HG03095 (cell line): ENCODE results near the gene KCNC1.
A peak's percentile ranks its signal among the peaks of the same experiment; 100 is the strongest.

Source experiments
- ATAC-seq: cut with Tn5 transposase; IDR thresholded peaks from one replicate; pipeline ENCODE4 v1.9.1; 2021; ENCODE audit warnings: moderate library complexity; ENCODE audit not compliant: unreplicated experiment

KCNC1 gene

DNA sequence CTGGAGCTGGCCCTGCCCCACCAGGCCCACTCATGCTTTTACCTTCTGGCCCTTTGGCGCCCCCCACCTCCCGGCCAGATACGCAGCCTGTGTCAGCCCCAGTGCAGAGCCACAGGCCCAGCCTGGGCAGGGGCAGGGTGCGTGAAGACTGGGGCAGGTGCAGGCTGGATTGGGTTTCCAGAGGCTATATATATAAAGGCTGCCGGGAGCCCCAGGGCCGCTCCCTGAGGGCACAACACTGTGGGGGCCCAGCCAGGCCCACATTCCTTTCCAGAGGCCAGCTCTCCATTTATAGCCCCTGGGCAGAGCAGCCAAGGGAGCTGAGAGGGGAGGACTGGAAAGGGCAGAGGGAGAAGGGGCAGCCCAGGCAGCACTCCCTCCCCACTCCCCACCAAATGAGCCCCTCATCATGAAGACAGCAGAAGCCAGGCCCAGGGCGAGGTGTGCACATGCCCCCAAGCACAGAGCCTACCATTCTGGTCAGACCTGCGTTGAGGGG lies 20.2 kb upstream of the KCNC1 start:
- no peak for ATAC-seq

DNA sequence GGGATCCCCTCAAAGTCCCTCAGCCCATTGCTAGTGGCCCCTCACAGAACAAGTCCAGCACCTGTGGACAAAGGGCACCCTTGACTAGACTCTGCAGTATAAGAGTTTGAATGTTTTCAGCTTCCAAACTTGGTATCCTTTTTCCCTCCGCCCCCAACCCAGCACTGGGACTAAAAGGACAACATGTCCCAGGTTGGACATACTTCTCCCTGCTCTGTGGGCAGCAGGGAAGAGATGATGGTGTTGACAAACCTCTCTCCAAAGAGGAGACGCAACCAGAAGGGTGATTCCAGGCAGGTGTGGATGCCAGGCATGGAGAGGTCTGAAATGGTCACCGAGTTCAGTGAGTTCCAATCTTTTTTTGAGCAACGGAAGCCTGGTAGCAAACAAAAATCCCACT lies 19.7 kb upstream of the KCNC1 start:
- no peak for ATAC-seq

DNA sequence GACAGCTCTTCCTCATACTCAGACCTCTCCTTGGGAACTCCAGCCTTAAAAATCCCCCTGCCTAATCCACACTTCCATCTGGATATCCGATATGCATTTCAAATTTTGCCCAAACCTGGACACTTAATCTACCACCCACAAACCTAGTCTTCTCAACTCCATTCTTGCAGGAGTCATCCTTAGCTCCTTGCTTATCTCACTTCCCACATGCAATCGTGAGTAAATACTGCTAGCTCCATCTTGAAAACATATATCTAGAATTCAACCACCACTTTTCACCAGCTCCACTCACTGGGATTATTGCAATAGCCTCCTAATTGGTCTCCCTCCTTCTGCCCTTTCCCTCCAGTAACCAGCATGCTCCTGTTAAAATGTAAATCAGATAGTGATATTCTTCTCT lies 17.8 kb upstream of the KCNC1 start:
- no peak for ATAC-seq

DNA sequence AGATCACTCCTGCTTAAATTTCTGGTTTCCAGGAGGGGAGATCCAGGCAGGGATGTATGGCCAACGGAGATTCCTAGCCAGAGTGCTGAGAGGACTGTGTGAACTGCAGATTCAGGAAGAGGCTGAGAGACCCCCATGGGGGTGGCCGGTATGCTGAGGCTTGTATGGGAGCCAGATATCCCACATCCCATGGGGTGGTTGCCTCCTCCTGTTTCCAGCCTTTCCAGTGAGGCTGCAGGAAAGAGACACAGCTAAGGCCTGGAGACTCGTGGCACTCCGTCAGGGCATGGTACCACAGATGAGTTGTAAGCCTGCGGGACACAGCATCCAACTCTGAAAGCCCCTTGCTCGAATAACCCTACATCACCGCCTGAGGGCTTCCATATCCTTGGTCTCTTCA lies 16.6 kb upstream of the KCNC1 start:
- ATAC-seq, result no peak

DNA sequence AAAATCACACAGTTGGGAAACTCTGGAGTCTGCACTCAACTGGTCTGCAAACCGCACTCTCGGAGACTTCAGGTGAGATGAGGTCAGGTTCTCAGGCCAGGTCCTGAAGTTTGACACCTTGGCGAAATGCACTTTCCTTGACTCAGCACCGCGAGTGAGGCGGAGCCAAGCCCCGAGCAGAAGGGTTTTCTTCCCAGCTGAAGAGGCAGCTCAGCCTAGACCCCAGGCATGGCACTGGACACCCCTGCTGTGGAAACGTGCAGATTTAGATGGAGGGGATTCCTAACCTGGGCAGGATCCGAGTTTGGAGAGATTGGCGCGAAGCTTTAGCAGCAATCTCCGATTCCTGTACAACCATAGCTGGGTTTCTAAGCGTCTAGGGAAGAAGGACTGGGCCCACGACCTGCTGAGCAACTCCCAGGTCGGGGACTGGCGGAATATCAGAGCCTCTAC lies 16.0 kb upstream of the KCNC1 start:
- no peak for ATAC-seq

DNA sequence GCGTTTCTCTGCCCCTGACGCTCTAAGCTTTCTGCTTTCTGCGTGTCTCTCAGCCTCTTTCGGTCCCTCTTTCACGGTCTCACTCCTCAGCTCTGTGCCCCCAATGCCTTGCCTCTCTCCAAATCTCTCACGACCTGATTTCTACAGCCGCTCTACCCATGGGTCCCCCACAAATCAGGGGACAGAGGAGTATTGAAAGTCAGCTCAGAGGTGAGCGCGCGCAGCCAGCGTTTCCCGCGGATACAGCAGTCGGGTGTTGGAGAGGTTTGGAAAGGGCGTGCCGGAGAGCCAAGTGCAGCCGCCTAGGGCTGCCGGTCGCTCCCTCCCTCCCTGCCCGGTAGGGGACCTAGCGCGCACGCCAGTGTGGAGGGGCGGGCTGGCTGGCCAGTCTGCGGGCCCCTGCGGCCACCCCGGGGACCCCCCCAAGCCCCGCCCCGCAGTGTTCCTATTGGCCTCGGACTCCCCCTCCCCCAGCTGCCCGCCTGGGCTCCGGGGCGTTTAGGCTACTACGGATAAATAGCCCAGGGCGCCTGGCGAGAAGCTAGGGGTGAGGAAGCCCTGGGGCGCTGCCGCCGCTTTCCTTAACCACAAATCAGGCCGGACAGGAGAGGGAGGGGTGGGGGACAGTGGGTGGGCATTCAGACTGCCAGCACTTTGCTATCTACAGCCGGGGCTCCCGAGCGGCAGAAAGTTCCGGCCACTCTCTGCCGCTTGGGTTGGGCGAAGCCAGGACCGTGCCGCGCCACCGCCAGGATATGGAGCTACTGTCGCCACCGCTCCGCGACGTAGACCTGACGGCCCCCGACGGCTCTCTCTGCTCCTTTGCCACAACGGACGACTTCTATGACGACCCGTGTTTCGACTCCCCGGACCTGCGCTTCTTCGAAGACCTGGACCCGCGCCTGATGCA lies 15.3 kb upstream of the KCNC1 start, which contains the start of gene MYOD1:
Gene MYOD1, plus strand, starts transcription at position 544 of the 910 bp plus-strand sequence. Its CDS starts 212 bp downstream, at position 756.
- ATAC-seq, result no peak

DNA sequence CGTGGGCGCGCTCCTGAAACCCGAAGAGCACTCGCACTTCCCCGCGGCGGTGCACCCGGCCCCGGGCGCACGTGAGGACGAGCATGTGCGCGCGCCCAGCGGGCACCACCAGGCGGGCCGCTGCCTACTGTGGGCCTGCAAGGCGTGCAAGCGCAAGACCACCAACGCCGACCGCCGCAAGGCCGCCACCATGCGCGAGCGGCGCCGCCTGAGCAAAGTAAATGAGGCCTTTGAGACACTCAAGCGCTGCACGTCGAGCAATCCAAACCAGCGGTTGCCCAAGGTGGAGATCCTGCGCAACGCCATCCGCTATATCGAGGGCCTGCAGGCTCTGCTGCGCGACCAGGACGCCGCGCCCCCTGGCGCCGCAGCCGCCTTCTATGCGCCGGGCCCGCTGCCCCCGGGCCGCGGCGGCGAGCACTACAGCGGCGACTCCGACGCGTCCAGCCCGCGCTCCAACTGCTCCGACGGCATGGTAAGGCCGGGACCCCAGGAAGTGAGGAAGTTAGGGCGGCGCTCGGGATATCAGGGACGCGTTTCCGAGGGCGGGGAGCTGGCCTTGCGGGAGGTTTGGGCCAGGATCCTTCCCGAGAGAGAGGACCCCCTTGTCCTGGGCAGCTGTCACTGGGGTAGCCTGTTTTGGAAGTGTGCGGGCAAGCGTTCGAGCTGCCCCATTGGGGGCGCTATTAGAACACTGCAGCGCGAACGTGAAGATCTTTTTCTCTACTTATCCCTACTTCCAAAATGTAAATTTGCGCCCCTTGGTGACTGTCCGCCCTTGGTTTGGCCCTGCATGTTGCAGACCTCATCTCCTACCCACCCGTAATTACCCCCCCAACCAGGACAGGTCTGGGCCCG lies 14.4 kb upstream of the KCNC1 start:
- no peak for ATAC-seq

DNA sequence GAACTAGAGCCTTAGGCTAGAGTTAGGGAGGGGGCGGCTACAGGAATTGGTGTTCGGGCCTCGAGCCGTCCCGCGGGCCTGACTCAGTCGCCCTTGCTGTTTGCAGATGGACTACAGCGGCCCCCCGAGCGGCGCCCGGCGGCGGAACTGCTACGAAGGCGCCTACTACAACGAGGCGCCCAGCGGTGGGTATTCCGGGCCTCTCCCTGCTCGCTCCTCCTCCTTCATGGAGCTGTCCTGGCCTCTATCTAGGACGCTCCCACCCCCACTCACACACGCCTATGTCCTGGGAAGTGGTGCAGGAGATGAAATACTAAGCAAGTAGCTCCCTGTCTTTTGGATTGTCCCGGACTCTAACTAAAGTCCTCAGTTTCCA lies 13.8 kb upstream of the KCNC1 start:
- no peak for ATAC-seq

DNA sequence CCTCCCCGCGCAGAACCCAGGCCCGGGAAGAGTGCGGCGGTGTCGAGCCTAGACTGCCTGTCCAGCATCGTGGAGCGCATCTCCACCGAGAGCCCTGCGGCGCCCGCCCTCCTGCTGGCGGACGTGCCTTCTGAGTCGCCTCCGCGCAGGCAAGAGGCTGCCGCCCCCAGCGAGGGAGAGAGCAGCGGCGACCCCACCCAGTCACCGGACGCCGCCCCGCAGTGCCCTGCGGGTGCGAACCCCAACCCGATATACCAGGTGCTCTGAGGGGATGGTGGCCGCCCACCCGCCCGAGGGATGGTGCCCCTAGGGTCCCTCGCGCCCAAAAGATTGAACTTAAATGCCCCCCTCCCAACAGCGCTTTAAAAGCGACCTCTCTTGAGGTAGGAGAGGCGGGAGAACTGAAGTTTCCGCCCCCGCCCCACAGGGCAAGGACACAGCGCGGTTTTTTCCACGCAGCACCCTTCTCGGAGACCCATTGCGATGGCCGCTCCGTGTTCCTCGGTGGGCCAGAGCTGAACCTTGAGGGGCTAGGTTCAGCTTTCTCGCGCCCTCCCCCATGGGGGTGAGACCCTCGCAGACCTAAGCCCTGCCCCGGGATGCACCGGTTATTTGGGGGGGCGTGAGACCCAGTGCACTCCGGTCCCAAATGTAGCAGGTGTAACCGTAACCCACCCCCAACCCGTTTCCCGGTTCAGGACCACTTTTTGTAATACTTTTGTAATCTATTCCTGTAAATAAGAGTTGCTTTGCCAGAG lies 13.2 kb upstream of the KCNC1 start:
- no peak for ATAC-seq

DNA sequence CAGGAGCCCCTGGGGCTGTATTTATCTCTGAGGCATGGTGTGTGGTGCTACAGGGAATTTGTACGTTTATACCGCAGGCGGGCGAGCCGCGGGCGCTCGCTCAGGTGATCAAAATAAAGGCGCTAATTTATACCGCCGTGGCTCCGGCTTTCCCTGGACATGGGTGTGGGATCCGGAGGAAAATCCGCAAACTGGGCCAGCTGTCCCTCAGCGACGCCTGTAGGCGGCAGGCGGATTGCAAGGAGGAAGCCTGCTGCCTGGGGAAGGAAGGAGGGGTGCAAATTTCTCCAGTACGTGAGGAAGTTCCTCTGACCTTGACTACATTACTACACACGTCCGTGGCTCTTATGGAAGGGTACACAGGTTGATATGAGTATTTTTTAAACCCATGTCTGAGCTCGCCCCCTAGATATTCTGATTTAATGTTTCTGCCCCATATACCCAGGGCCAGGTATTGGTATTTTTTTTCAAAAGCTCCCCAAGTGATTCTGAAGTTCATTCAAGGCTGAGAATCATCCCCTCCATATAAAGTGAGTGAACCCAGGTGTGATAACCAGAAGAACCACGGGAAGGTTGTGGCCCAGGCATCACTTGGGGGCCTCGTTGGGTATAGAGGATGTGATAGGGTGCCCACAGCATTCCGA lies 12.5 kb upstream of the KCNC1 start:
- no peak for ATAC-seq

DNA sequence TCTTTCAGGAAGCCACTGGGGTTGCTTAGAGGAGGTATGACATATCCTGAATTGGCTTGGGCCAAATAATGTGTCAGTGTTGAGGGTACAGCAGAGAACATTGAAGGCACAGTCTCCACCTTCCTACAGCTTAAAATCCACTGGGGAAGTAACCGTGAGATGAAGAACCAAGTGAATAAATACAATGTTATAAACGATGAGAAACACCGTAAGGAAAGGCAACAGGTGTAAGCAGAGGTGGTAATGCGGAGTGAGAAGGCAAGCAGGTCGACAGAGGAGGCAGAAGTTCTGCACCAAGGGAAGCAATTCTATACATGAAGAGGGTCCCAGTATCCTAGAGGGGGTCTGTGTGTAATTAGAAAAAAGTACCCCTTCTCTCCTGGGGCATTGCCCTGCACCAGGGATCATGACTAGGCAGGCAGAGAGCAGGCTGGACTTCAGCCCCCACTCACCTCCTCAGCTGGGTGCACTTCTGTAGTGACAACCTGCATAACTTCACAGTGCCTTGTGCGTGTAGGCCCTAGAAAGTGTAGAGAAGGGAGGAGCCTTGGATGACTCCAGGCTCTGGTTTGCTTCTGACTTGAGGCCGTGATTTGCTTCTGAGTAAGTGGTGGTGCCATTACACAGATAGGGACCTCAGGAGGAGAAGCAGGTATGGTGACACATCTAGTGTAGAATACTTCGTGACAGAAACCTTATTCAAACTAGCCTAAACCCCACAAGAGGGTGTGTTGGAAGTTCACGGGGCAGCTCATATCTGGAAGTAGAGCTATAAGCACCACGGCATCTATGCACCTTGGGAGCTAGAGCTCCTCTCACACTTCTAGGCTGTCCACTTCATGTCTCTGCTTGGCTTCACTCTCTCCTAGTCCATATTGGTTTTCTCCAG lies 10.3 kb upstream of the KCNC1 start:
- no peak for ATAC-seq

DNA sequence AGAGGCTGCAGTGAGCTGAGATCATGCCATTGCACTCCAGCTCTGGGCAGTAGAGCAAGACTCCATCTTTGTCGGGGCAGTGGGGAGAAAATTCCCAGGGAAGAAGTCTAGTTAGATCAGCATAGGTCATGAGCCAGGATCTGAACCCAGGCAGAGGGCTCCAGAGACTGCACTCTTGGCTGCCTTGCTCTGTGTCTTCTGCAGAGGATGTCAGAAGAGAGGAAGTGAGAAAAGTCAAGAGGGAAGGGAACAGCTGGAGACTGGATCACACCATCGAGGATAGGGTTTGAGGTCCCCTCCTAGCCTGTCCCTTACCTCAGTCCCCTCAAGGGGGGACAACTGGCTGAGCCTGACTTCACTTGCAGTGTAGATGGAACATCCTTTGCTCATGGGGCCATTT lies 9.4 kb upstream of the KCNC1 start:
- ATAC-seq, result no peak

DNA sequence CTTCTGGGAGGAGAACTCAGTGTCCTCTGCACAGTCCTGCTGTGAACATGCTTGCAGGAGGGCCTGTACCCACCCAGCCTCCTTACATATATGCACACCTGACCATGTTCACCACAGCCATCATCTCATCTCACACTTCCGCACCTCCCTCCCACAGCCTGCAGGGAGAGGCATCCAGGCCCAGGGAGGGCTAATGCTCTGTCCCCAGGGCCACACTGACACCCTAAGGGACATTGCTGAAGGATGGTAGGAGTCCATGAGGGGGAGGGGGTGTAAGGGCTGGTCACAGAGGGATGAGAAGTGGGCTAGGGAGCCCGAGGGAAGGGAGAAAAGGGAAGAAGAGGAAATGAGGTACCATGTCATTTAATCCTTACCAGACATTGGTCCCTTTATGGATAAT lies 4.4 kb upstream of the KCNC1 start:
- ATAC-seq, result no peak

DNA sequence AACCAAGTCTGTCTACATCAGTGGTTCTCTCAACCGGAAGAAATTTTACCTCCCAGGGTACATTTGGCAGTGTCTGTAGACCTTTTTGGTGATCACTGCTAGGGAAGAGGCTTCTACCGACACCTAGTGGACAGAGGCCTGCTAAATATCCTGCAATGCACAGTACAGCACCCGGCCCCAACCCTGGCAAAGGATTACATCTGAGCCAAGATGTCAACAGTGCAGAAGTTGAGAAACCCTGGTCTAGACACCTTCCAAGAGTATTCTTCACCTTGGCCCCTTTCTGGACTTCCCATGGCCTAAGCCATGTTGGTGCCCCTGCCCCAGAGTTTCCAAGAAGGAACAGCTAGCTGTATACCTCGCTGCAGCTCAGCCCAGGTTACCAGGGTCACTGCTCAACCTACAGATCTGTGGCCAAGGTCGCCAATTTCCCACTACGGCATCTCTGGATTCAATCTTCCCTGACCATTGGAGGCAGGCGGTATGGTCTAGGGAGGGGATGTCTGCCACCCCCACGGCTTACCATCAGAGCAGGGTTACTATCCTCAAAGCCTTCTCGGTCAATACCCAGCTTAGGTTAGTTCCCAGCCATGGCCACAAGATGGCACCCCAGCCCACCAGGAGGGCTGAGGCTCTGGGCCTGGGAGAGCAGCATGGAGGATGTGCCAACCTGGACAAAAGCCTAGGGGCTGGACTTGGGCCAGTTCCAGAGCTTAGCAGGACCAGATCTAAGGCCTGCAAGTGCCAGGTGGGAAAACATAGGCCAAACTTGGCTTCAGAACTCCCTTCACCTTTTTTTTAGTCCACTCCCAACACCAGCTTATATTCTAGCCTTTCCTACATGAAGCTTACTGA lies 3.7 kb upstream of the KCNC1 start:
- peak; percentile 71 for ATAC-seq

DNA sequence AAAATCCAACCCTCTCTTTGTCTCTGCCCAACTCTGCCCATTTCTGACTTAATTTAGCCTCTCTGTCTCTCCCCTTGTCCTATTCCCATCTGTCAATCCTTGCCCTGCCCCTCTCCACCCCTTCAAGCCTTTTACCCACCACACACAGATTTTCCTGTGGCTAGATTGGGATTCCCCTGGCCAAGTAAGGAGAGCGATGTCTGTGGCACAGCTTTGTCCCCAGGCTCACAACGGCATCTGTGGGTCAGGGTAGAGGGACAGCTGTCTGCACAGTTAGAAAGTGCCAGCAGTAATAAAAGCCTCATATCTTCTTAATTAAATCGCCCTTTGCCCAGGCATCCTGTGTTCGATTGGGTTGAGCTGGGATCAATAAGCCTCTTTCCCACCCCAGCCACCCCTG lies 1.3 kb upstream of the KCNC1 start:
- ATAC-seq, result no peak

DNA sequence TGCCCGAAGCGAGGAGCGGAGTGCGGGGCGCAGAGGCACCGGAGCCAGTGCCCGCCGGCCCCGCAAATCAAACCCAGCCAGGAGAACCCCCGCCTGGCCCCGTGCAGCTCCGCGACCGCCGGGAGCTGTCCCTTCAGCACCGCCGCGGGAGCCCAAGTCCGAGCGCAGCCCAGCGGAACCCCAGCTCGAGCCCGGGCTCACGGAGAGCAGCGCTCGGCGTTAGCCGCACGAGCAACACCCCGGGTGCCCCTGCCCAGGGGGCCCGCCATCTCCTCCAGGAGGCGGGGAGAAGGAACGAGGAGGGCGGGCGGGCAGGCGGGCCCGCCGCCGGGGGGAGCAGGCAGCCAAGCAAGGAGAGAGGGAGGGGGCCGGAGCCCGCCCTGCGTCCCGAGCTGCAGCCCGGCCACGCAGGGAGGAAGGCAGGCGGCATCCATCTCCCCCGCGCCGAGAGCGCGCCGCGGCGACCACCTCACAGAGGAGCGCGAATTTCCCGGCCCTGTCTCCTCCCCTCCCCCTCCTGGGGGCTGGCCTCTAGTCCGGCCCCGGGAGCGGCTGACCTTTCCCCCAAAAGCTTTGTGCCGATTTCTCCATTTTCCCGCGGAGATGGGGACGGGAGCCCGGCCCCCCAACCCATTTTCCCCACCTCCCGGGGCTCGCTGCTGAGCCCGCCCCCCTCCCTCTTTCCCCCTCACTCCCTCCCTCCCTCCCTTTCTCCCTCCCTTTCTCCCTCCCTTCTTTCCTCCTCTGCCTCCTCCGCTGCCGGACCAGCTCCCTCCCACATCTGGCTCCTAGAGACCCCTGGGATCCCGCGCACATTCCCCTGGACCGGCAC lies 621 bp downstream of the KCNC1 start:
- no peak for ATAC-seq

DNA sequence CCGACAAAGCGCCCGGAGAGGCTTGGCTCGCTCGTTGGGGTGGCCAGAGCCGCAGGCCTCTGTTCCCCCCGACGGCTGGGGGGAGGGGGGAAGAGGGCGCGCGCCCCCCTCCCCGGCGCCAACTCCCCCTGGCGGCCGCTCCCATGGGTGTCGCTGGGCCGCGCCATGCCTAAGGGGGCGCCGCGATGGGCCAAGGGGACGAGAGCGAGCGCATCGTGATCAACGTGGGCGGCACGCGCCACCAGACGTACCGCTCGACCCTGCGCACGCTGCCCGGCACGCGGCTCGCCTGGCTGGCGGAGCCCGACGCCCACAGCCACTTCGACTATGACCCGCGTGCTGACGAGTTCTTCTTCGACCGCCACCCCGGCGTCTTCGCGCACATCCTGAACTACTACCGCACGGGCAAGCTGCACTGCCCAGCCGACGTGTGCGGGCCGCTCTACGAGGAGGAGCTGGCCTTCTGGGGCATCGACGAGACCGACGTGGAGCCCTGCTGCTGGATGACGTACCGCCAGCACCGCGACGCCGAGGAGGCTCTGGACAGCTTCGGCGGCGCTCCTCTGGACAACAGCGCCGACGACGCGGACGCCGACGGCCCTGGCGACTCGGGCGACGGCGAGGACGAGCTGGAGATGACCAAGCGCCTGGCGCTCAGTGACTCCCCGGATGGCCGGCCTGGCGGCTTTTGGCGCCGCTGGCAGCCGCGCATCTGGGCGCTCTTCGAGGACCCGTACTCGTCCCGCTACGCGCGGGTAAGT lies 1.4 kb downstream of the KCNC1 start:
- no peak for ATAC-seq
